Activated T-cell treated with anti-CD3 and anti-CD28 coated beads for 48 hours (primary cell): Measurements from ENCODE around the gene RARB.

ENCODE experiments used
- DNase-seq: peaks from one replicate; pipeline ENCODE4 v3.0.0-alpha.2; 2020; ENCODE audit warnings: low read depth

RARB gene

DNA sequence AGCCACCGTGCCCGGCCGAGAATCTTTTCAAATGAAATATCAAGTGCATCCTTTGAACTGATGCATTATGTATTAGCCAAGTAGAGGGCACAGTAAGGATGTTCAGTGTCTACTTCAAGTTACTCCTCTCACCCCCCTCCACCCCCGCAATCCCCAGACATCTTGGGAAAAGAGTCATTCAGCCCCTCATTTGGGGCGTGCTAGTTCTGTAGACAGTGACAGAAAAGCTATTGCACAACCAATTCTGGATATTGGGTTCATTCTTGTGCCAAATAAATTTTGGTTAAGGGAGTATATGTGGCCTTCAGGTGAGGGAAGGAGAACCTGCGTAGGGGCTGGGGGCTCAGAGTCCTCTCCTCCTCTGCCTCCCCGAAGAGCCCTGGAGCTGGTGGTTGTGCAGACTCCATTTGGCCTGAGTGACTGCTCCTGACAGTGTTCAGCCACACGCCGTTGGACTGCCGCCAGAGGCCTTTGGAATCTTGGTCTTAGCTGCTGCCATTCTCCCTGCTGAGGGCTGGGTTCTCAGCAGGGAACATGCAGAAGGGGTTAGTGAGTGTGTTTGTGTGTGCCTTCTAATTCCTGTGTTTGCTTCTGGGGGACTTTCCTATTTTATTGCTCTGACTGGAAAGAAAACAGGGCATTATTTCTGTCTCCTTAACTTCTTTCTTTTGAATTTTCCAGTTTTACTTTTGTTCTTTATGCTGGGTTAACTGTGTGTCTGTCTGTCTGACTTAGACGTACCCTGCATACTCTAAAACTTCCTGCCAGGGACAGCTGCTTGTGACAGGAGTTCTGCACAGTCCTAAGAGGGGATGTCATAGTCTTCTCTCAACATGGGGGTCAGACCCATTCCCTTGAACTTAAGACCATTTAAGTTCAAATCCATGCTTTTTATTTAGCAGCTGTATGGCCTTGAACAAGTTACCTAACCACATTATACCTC, 21.0 kb downstream of the RARB start:
- DNase-seq = no peak

- no peak for DNase-seq
Observed at GRCh38 chr3:25449857-25450256, 21.8 kb downstream of the RARB start.

GRCh38 chr3:25452192-25452591, 24.1 kb downstream of the RARB start:
- no peak for DNase-seq

DNA sequence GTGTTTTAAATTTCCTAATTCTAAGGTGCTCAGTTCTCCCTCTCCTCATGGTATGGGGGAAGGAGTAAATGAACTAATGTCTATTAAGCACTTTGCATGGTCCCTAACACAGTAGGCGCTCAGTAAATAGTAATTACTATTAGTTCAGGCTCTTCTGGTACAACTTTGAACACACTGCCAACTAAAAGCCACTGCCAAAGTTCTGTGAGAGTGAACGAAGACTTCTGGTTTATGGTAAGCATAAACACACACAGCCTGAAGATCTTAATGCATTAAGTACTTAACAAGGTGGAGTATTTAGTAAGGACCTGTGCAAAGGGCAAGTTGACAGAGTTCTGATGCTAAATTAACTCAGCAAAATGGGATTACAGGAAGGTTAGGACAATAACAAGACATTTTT, 24.7 kb downstream of the RARB start:
- DNase-seq = no peak

DNA sequence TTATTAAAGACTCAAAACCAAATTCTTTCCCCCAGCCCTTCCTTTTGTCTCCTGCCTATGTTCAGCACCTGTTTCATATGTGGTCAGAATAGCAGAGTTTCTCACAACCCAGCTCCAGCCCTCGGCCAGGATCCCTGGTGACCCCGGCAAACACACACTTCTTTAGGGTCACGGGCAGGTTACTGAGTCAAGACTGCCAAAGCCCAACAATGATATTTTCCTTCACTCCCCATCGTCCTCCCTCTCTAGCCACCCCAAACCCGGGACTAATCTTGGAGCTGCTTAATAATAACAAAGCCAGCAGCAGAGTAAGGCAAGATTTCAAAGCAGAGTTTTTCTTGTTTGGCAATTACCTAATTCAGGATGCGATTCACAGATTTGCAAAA, 25.5 kb downstream of the RARB start:
- no peak for DNase-seq

- no peak for DNase-seq
Observed at GRCh38 chr3:25454005-25454927, 26.2 kb downstream of the RARB start.

DNA sequence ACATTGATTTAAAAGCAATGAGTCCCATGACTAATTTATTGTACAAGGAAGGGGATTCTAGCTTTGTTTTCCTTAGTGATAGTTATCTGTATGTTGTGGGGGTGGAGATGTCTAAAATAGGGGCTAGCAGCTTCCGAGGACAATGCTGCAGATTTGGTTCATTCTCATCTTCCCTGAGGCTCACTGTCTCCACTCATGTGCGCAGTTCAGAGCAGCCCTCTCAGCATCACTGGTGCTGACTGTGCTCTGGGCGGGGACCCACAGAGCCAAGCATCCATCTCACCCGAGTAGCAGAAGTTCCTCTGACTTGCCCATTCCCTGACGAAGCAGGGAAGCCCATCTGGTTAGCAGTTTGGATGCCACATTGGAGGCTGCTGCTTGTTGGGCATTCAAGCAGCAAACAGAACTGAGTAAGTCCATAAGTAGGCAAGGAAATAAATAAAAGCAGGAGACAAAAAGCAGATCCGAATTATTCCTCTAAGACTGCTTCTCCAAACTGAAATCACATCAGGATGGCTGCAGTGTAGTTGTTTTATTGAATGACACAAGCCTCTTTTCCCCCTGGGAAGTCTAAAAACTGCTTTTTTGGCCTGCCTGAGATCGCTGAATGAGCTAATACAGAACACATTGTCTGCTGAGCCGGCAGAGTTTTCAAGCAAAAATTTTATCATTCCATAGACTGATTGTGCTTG, 27.5 kb downstream of the RARB start:
- DNase-seq = no peak

DNA sequence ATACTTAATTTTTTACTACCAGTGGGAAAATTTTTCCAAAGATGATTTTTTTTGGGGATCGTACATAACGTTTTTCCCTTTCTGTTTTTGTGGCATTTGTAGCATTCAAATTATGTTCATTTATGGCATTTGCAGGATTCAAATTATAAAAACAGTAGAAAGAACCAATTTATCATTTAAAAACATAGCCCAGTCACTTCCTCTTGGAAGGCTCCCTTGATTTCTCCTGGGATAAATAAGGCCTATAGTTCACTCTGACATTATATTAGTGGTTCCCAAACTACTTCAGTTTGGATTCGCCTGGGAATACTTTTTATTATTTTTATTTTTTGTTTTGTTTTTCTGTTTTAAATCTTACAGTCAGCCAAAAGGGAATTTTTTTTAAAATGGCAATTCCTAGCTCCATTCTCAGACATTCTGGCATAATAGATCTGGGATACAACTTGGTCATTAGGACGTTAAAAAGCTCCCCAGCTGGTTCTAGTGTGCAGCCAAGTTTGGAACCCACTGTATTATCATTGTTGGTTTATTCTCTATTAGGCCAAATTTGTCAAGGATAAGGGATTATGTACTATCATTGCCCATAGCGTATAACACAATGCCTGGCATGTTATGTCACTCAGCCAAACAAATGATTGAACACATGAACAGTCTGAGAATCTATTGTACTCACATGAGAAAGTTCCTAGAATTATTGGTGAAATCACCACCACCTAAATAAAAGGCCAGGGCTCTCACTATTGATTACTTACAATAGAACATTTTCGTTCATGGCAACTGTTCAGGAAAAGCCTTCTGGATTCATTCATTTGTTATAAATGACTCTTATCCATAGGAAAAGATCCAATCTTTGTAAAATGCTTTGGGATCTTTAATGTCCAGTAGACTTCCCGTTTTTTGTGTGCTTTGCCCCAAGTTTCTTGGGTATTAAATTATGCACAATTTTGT, 28.9 kb downstream of the RARB start:
- no peak for DNase-seq

- DNase-seq = no peak
Observed at GRCh38 chr3:25457671-25458419, 29.8 kb downstream of the RARB start.

- DNase-seq = no peak
Observed at GRCh38 chr3:25458420-25458814, 30.4 kb downstream of the RARB start.

DNA sequence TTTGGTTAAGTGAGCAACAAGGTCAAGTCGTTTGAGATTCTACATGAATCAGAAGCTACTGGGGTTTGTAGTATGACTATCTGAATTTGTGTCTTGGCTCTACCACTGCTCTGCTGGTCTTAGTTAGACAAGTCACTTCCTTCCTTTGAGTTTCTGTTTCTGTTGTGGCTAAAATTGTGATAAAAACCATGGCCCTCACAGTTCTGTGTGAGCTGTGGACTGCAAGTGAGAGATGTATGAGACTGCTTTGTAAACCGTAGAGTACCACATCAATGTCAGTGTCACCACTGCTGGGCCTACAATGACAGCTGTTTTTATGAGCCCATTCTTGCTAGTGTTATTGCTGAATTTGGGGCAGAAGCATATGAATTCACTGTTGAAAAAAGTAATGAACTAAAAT, 32.7 kb downstream of the RARB start:
- no peak for DNase-seq

- no peak for DNase-seq
Observed at GRCh38 chr3:25461946-25462345, 33.9 kb downstream of the RARB start.

GRCh38 chr3:25462495-25462894, 34.4 kb downstream of the RARB start:
- no peak for DNase-seq

DNA sequence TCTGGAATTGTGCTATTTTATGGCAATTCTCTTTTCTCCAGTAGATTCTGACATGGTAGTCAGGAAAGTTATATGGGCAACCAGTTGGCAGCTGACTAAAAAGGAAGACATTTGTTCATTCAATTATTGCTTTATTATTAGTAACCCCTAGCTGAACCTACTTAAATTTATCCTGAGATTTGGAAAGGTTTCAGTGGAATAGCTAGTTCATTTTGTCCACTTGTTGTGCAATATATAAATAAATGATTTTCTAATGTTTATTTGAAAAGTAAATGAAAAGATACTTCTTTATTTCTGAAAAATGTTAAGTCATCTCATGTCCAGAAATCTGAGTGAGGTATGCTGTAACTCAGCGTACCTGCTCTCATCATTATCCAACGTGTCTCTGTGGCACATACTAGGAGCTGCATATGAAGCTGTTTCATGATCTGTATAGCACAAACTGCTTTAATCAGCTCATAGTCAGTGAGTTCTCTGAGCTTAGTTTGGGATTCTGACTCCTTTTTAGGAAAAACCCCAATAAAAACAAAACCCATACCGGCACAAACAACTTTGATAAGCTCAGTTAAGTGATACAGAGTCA, 35.9 kb downstream of the RARB start:
- DNase-seq = no peak

- no peak for DNase-seq
Observed at GRCh38 chr3:25465266-25465860, 37.3 kb downstream of the RARB start.

- DNase-seq = no peak
Observed at GRCh38 chr3:25468866-25469319, 40.8 kb downstream of the RARB start.

DNA sequence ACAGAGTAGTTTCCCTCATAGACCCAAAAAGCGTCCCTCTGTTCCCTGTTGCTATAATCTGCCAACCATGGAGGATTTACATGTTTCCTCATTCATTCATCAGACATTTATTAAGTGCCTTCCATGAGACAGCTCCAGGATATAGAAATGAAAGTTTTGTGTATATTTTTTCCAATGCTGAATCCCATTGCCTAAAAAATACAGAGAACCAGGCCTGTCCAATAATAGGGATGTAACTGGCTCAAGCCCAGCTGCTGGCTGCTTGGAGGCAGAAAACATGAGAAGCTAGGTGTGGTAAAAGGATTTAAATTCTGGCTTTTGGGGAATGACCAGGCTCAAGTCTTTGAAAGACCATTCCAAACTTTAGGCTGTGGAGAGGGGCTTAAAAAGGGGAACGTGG, 41.5 kb downstream of the RARB start:
- DNase-seq = no peak

- no peak for DNase-seq
Observed at GRCh38 chr3:25471081-25471768, 43.2 kb downstream of the RARB start.

GRCh38 chr3:25472153-25472552, 44.1 kb downstream of the RARB start:
- DNase-seq = no peak
